Stimulated activated CD4-positive, alpha-beta T cell treated with anti-CD3 and anti-CD28 coated beads, TNF-alpha, amount 100 ng/mL, for 4 hours (primary cell): ENCODE data around the gene GXYLT1.
"Not testable (repeated sequence)": the region's sequence is repeated elsewhere in the genome, so short reads cannot be mapped to it uniquely, and the experiment has no call there.

Source experiments
- DNase-seq, 3 experiments: peaks; one replicate each; pipeline ENCODE4 v3.0.0-alpha.2; 2020; ENCODE audit warnings: low read depth in 3 of 3

Gene GXYLT1

GRCh38 chr12:42097971-42098370, 46.7 kb downstream of the GXYLT1 start:
- no peak for DNase-seq

GRCh38 chr12:42094277-42094676, 50.4 kb downstream of the GXYLT1 start:
- peak in 1 of 3 experiments; percentile 3 for DNase-seq

- no peak for DNase-seq
Measured at GRCh38 chr12:42091769-42092168, 52.9 kb downstream of the GXYLT1 start.

DNA sequence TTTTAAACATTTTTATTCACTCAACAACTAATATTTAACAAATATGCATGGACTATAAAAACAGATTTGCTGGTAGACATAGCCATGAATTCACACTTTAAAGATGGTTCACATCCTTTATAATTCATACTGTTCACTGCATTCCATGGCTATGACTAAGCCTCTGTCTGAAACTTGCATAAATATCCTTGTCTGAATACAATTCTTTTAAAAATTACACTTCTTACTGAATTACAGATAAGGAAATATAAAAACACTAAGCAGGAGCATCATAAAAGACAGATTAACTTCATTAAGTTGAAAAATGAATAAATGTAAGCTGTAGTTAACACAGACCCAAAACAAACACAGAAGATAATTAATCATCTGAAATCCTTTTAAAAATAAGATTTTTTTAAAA, 53.8 kb downstream of the GXYLT1 start:
- DNase-seq = no peak

GRCh38 chr12:42086031-42086430, 58.6 kb downstream of the GXYLT1 start:
- no peak for DNase-seq

DNA sequence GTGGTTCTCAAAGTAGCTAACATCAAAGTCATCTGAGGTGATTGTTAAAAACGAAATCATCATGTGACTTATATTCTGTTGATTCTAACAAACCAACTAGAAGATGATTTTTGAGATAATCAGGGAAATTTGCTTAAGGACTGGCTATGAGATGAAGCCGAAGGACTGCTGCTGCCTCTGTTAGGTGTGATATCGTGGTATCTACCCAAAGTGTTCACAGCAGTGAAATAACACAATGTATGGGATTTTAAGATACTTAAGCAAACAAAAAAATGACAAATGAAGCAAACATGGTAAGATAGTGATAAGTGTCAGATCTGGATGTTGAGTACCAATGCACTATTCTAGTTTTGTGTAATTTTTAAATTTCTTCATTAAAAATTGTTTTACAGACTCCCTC, 59.1 kb downstream of the GXYLT1 start:
- DNase-seq = no peak

DNA sequence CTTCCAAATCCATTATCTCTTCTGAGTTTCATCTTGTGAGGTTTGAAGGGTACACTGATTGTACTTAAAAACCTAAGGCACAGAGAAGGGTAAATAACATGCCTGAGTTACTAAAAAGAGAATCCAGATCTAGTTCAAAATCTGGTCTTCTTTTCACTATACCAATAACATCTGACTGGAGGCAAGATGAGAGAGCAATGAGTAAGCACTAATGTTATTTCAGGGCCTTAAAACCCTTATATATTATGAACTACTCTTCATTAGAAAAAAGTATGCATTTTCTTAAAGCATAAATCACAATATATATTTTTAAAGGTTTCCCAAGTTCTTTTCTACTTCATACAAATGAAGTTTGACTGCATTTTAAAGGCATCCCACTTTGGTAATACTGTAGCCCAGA, 60.2 kb downstream of the GXYLT1 start:
- DNase-seq = no peak

GRCh38 chr12:42076976-42077375, 67.7 kb downstream of the GXYLT1 start:
- DNase-seq = no peak

DNA sequence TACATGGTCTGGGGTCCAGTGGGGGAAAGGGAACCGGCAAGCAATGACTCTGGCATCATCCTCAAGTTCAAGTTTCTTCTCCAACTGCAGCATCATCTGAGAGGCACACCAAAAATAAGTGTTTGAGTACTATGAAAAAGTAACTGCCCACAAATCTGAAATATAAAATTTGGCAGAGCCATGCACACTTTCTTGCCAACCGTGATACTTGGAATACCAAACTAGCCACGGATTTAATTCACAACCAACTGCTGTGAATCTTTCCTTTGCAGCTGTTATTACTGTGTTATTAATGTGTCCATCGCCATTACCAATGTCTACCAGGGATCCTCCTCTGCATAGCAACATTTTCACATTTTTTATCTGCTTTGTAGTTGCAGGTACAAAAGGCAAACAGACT, 74.6 kb downstream of the GXYLT1 start:
- DNase-seq = no peak

DNA sequence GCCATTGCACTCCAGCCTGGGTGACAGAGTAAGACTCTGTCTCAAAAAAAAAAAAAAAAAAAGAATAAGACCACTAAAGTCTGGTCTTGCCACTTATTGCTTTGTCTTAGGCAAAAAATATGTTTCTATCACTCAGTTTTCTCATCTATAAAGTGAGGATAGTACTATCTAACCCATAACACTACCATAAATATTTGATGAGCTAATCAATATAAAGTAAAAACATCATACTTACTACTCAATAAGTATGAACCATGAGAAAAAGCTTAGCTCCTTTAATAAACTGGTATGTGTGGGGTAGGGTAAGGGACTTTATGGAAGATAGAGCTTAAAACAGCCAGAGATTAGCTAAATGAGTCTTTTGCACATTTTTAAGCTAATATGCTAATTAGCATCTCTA, 85.5 kb downstream of the GXYLT1 start:
- DNase-seq = no peak

DNA sequence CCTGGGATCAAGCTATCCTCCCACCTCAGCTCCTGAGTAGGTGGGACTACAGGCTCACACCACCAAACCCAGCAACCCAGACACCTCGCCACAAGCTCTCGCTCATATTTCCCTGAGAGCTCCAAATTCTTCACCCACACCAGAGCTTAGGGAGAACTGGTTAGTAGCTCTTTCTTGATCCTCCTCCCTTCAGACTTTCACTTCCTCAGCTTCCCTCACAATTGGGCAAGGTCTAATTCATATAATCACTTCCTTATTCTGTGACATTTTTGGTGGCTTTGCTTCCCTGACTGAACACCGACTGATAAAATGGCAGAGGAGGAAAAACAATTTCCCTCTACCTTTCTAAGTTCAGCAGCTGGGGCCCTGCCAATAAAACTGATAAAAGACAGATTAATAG, 88.5 kb downstream of the GXYLT1 start:
- DNase-seq = no peak

GRCh38 chr12:42053456-42053855, 91.2 kb downstream of the GXYLT1 start:
- DNase-seq = no peak

DNA sequence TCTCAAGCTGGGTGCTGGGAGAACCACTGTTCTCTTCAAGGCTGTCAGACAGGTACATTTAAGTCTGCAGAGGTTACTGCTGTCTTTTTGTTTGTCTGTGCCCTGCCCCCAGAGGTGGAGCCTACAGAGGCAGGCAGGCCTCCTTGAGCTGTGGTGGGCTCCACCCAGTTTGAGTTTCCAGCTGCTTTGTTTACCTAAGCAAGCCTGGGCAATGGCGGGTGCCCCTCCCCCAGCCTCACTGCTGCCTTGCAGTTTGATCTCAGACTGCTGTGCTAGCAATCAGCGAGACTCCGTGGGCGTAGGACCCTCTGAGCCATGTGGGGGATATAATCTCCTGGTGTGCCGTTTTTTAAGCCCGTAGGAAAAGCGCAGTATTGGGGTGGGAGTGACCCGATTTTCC, 95.7 kb downstream of the GXYLT1 start:
- DNase-seq = not testable (repeated sequence)

DNA sequence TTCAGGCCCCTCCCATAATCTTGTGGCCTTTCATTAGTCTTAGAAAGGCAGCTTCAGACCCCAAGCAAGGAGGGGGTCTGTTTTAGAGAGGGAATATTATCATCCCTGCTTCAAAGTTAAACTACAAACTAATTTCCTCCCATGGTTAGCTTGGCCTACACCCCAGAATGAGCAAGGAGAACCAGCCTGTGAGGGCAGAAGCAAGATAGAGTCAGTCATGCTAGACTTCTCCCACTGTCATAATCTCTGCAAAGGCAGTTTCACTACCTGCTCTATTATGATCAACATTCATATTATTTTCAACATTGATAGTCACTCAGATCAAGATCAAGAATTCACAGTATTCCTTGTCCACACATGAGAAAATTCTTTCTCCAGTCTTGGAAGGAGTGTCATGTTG, 105.1 kb downstream of the GXYLT1 start:
- no peak for DNase-seq

DNA sequence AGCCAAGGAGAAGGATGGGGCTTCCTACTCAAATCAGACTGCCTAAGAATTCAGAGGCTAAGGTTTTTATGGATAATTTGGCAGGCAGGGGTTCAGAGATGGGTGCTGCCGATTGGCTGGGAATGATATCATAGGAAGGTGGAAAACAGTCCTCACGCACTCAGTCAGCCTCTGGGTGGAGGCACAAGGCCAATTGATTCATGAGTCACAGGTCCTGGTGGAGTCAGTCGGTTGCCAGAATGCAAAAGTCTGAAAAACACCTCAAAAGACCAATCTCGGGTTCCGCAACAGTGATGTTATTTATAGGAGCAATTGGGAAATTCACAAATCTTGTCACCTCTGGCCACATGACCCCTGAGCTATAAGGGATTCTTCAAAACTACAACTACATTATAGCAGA, 105.5 kb downstream of the GXYLT1 start:
- no peak for DNase-seq

DNA sequence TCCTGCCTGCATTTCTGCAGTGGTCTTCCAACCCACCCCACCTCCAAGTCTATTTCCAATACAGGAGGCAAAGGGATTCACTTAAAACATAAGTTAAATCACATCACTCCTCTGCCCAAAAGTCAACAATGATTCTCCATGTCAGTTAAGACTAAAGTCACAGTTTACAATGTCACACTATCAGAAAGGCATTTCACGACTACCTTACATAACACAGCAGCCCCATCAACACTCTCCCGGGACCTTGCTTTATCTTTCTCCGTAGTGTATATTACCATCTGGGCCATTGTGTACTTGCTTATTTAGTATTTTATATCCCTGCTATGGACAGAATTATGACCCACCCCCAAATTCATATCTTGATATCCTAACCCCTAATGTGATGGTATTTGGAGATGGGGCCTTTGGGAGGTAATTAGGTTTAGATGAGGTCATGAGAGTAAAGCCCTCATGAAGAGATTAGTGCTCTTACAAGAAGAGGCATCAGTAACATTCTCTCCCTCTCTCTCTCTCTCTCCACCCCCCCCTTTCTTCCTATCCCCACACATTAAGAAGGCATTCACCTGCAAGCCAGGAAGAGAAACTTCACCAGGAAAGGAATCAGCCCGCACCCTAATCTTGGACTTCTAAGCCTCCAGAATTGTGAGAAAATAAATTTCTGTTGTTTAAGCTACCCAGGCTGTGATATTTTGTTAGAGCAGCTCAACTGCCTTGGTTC, 112.7 kb downstream of the GXYLT1 start:
- no peak for DNase-seq
